Ovary (tissue), 10 donors: ENCODE measurements around the gene RGS5. TPM values are rescaled to one million over a fixed set of nuclear protein-coding genes. Genes with fewer than 3 reads are reported as not detected.
"Not testable (repeated sequence)": the region's sequence is repeated elsewhere in the genome, so short reads cannot be mapped to it uniquely, and the experiment has no call there.

Source experiments
- DNase-seq, 5 donors: peaks; one replicate each; pipeline ENCODE4 v3.0.0-alpha.2; 2019 to 2020
- H3K27ac ChIP-seq, 2 donors: fragments of 200-600 bp; one replicate each; pipeline versions ENCODE4 v1.5.1 to v1.8.0; 2019 to 2022
- H3K27me3 ChIP-seq: fragments of 200-600 bp; one replicate; pipeline ENCODE4 v1.8.0; 2022
- H3K36me3 ChIP-seq: fragments of 200-600 bp; sonication (generic); one replicate; pipeline ENCODE4 v1.5.1; 2019
- H3K4me1 ChIP-seq: one replicate; pipeline ENCODE4 v1.8.1; 2013; ENCODE audit warnings: mild to moderate bottlenecking, moderate library complexity; ENCODE audit not compliant: insufficient read depth
- H3K4me3 ChIP-seq: fragments of 200-600 bp; sonication (generic); one replicate; pipeline ENCODE4 v1.5.1; 2017
- H3K9me3 ChIP-seq, 2 donors: fragments of 200-600 bp in 1 of 2; sonication (generic) in 1 of 2; one replicate each; pipeline versions ENCODE4 v1.5.1 to v1.8.1; 2013 to 2019; ENCODE audit warnings: mild to moderate bottlenecking in 1 of 2, moderate library complexity in 1 of 2
- CTCF ChIP-seq, 3 donors: fragments of 450-650 bp in 2 of 3; fragments of 200-600 bp in 1 of 3; IDR thresholded peaks; one replicate each; pipeline versions ENCODE4 v1.5.1 to v1.8.0; 2016 to 2022; ENCODE audit warnings: antibody characterized with exemption in 3 of 3, mild to moderate bottlenecking in 1 of 3
- EP300 ChIP-seq: sonication (generic); formaldehyde crosslinking; IDR thresholded peaks from one replicate; pipeline ENCODE4 v1.6.1; 2017; ENCODE audit warnings: antibody characterized with exemption
- POLR2A ChIP-seq: fragments of 450-650 bp; IDR thresholded peaks from one replicate; pipeline ENCODE4 v1.6.1; 2017; ENCODE audit warnings: antibody characterized with exemption, mild to moderate bottlenecking, moderate library complexity
- WGBS, 3 donors: extraction: QIAGEN DNeasy Blood & Tissue Kit in 1 of 3; methylation state at CpG; one replicate each; pipeline versions ENCODE4 v1.1.5 to v1.1.7; 2013 to 2017; 5-methylcytosine and 5-hydroxymethylcytosine counted together
- intact Hi-C, 4 donors: fragments of 100-400 bp; cut with DNase I; formaldehyde crosslinking; loops; one replicate each; pipeline versions ENCODE4 v1.11.0 to v1.15.1; 2022 to 2023
- long read RNA-seq, 3 donors: library from polyadenylated mRNA in 2 of 3; unstranded in 2 of 3; transcript quantifications; one replicate each; pipeline ENCODE4 v2.0.0 and lab custom pipeline, GENCODE V29; 2021 to 2026
- polyA plus RNA-seq, 2 donors: library from polyadenylated mRNA; stranded (reverse); fragments of 200-250 nt in 1 of 2; fragments of 350-450 nt in 1 of 2; fragmentation: Illumina TruSeq in 1 of 2; extraction: RNeasy Lipid Tissue Mini Kit (QIAGEN cat#74804) in 1 of 2; gene quantifications; one replicate each; pipeline ENCODE4 v1.2.3, GENCODE V29; 2013 to 2014
- total RNA-seq, 7 donors: library from RNA; depleted of rRNA in 2 of 7; stranded (reverse); fragments of >200 nt in 2 of 7; fragmentation: NEBNext Ultra II Directional in 3 of 7; extraction: Animal tissue kit (Norgen Biotek cat#: 25700) in 3 of 7; gene quantifications; one replicate each; pipeline versions ENCODE4 v1.1.0 to v1.2.4, GENCODE V29; 2016 to 2023
- donor health status: DM: no; HTN: no; CAD: no; lungs with moderate emphysema.
- donor health status: DM: no; HTN: no; CAD: no.
- donor health status: Bipolar disorder and iron deficiency.
- donor health status: DM: yes; HTN: yes; CAD: no.
- donor health status: DM: no; HTN: no; CAD: no.
- donor health status: DM: yes; HTN: yes; CAD: no.

RGS5 gene
- 10 to 100 TPM; 12.2 to 60.0 (median 44.2) TPM for total RNA-seq
- polyA plus RNA-seq = 100 to 1,000 TPM in 1 of 2 donors, 10 to 100 TPM in 1; 41.0 to 157 TPM
- long read RNA-seq, donor 1, full-length matches to known transcripts = 52 of 64 reads
- long read RNA-seq, donor 1, partial matches to known transcripts = 1 of 64 reads
- long read RNA-seq, donor 1, other reads (novel, unspliced or antisense) = 11 of 64 reads
- long read RNA-seq, donor 2, full-length matches to known transcripts = 8 of 8 reads
- long read RNA-seq, donor 2, partial matches to known transcripts = 0 of 8 reads
- long read RNA-seq, donor 2, other reads (novel, unspliced or antisense) = 0 of 8 reads
- long read RNA-seq, donor 3, full-length matches to known transcripts = 27 of 35 reads
- long read RNA-seq, donor 3, partial matches to known transcripts = 2 of 35 reads
- long read RNA-seq, donor 3, other reads (novel, unspliced or antisense) = 6 of 35 reads

GRCh38 chr1:163202833-163203451, at the start of gene RGS5:
Gene RGS5, minus strand, starts transcription at chr1:163202916. Its CDS starts 81 bp downstream, at chr1:163202835.
- Histone ChIP-seq H3K27ac (no peak within 1 kb of the TSS), H3K4me3 (no peak within 1 kb of the TSS), H3K27me3 (no peaks in the 10 kb centered on the region), H3K9me3 (no peaks in the 10 kb centered on the region), H3K4me1 (no peaks in the 10 kb centered on the region), H3K36me3 (no peaks in the 10 kb centered on the region)
- intact Hi-C loops = no loop called here
- TF ChIP-seq CTCF (IDR thresholded peaks at IDR 0.05) (no peak), POLR2A (no peak), EP300 (no peak)
- DNase-seq = no peak
- WGBS, 3 donors = 27 to 47% (median 37%) methylated on average over 4 of the region's 4 CpGs

GRCh38 chr1:163250382-163250974, 47.8 kb upstream of the RGS5 start:
- Histone ChIP-seq H3K27me3 (no peaks in the 10 kb centered on the region), H3K9me3 (no peaks in the 10 kb centered on the region), H3K27ac (no peak overlapping the region), H3K4me1 (no peaks in the 10 kb centered on the region), H3K36me3 (no peaks in the 10 kb centered on the region), H3K4me3 (no peak overlapping the region)
- DNase-seq = no peak
- TF ChIP-seq EP300 (no peak), POLR2A (no peak), CTCF (IDR thresholded peaks at IDR 0.05) (no peak)
- WGBS, 3 donors = 66 to 77% (median 71%) methylated on average over 2 of the region's 2 CpGs
- intact Hi-C loops = no loop called here

- H3K27me3 ChIP-seq = no peaks in the 10 kb centered on the region
- no peaks in the 10 kb centered on the region for H3K36me3 ChIP-seq
- TF ChIP-seq POLR2A (no peak), CTCF (IDR thresholded peaks at IDR 0.05) (no peak), EP300 (no peak)
- DNase-seq = no peak
- no peaks in the 10 kb centered on the region for H3K4me1 ChIP-seq
- no peak overlapping the region for H3K27ac ChIP-seq
- H3K9me3 ChIP-seq = no peaks in the 10 kb centered on the region
- intact Hi-C loops = no loop called here
- H3K4me3 ChIP-seq = no peak overlapping the region
Measured at GRCh38 chr1:163248064-163248463, 45.3 kb upstream of the RGS5 start.

GRCh38 chr1:163244648-163245047, 41.9 kb upstream of the RGS5 start:
- intact Hi-C loops, H3K27ac ChIP-seq, H3K36me3 ChIP-seq, DNase-seq, H3K27me3 ChIP-seq, H3K9me3 ChIP-seq, H3K4me1 ChIP-seq, H3K4me3 ChIP-seq: not testable (repeated sequence)
- WGBS, 3 donors = 91 to 93% (median 91%) methylated on average over 1 of the region's 1 CpG

- Histone ChIP-seq H3K36me3 (no peaks in the 10 kb centered on the region), H3K27ac (no peak overlapping the region), H3K4me1 (no peaks in the 10 kb centered on the region), H3K27me3 (no peaks in the 10 kb centered on the region), H3K9me3 (no peaks in the 10 kb centered on the region), H3K4me3 (no peak overlapping the region)
- intact Hi-C loops = no loop called here
- WGBS, 3 donors = 53 to 86% (median 86%) methylated on average over 3 of the region's 3 CpGs
- TF ChIP-seq POLR2A (no peak), CTCF (IDR thresholded peaks at IDR 0.05) (no peak), EP300 (no peak)
- DNase-seq = no peak
Measured at GRCh38 chr1:163241746-163242145, 39.0 kb upstream of the RGS5 start.
